Peyer's patch (tissue), 4 donors: ENCODE data around the gene ACSL1.

Experiments
- POLR2A ChIP-seq, 2 donors: fragments of 450-650 bp; IDR thresholded peaks; one replicate each; pipeline ENCODE4 v1.5.1; 2017; ENCODE audit warnings: antibody characterized with exemption in 2 of 2, mild to moderate bottlenecking in 2 of 2, moderate library complexity in 2 of 2
- TF ChIP-seq, protein P1 (sequence below), 6 experiments: fragments of 450-650 bp in 4 of 6; fragments of 200-600 bp in 2 of 6; sonication (generic) in 1 of 6; IDR thresholded peaks; one replicate each; pipeline ENCODE4 v1.5.1; 2017 to 2019; ENCODE audit warnings: antibody characterized with exemption in 6 of 6, mild to moderate bottlenecking in 3 of 6, moderate library complexity in 1 of 6

- TF ChIP-seq, protein P1, sequence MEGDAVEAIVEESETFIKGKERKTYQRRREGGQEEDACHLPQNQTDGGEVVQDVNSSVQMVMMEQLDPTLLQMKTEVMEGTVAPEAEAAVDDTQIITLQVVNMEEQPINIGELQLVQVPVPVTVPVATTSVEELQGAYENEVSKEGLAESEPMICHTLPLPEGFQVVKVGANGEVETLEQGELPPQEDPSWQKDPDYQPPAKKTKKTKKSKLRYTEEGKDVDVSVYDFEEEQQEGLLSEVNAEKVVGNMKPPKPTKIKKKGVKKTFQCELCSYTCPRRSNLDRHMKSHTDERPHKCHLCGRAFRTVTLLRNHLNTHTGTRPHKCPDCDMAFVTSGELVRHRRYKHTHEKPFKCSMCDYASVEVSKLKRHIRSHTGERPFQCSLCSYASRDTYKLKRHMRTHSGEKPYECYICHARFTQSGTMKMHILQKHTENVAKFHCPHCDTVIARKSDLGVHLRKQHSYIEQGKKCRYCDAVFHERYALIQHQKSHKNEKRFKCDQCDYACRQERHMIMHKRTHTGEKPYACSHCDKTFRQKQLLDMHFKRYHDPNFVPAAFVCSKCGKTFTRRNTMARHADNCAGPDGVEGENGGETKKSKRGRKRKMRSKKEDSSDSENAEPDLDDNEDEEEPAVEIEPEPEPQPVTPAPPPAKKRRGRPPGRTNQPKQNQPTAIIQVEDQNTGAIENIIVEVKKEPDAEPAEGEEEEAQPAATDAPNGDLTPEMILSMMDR (IDR thresholded peaks at IDR 0.05): peak in 3 of 6 experiments; percentile 26 to 35 (median 34)
- no peak for TF ChIP-seq POLR2A (IDR thresholded peaks at IDR 0.05)
Measured at GRCh38 chr4:184825896-184826690, at the start of gene ACSL1.
